HepG2 (cell line): ENCODE data around the gene SLC4A5. TPM values are rescaled to one million over a fixed set of nuclear protein-coding genes. Genes with fewer than 3 reads are reported as not detected.

Experiments
- CBX2 ChIP-seq, 2 experiments: fragments of 200-600 bp in 1 of 2; sonication (generic); formaldehyde crosslinking in 1 of 2; IDR thresholded peaks; 2 replicates each; pipeline versions ENCODE4 v1.7.0 to v1.8.1; 2018 to 2022; ENCODE audit warnings: low read depth in 2 of 2, low read length in 1 of 2, mild to moderate bottlenecking in 1 of 2, missing genetic modification reagents in 1 of 2
- CREB1 ChIP-seq, 2 experiments: fragments of 450-650 bp in 1 of 2; IDR thresholded peaks; 2 replicates each; pipeline ENCODE4 v1.6.1; 2016 to 2017; ENCODE audit warnings: control low read depth in 1 of 2, mild to moderate bottlenecking in 1 of 2, missing compliant biosample characterization in 1 of 2, missing genetic modification characterization in 1 of 2
- FOXC1 ChIP-seq: sonication (generic); formaldehyde crosslinking; IDR thresholded peaks from 2 replicates; pipeline ENCODE4 v1.8.0; 2022; ENCODE audit warnings: mild to moderate bottlenecking, missing genetic modification reagents, borderline replicate concordance
- HMGXB4 ChIP-seq, 2 experiments: sonication (generic) in 1 of 2; formaldehyde crosslinking in 1 of 2; IDR thresholded peaks; 2 replicates each; pipeline versions ENCODE4 v1.4.0 to v1.6.1; 2018 to 2020; ENCODE audit warnings: missing genetic modification reagents in 2 of 2, borderline replicate concordance in 1 of 2, low read depth in 1 of 2, mild to moderate bottlenecking in 1 of 2, missing biosample characterization in 1 of 2
- HNRNPLL ChIP-seq: fragments of 200-400 bp; formaldehyde crosslinking; IDR thresholded peaks from 2 replicates; pipeline ENCODE4 v1.6.1; 2017; ENCODE audit warnings: mild to moderate bottlenecking, low read depth, low read length; ENCODE audit not compliant: poor library complexity, severe bottlenecking
- KLF11 ChIP-seq: IDR thresholded peaks from 2 replicates; pipeline ENCODE4 v1.6.1; 2016; ENCODE audit warnings: missing compliant biosample characterization
- MAFK ChIP-seq, 2 experiments: IDR thresholded peaks in 1 of 2; conservative IDR thresholded peaks in 1 of 2; 2 replicates each; pipeline ENCODE4 v1.6.1; 2011; ENCODE audit warnings: improper control_type of control experiment in 2 of 2, low read length in 2 of 2
- MEIS1 ChIP-seq: sonication (generic); formaldehyde crosslinking; IDR thresholded peaks from 2 replicates; pipeline ENCODE4 v1.9.0; 2021; ENCODE audit warnings: mild to moderate bottlenecking, missing genetic modification reagents, moderate library complexity, borderline replicate concordance
- NFKB2 ChIP-seq: sonication (generic); formaldehyde crosslinking; IDR thresholded peaks from 2 replicates; pipeline ENCODE4 v1.4.0; 2020; ENCODE audit warnings: missing genetic modification reagents, borderline replicate concordance
- RBAK ChIP-seq: sonication (generic); formaldehyde crosslinking; IDR thresholded peaks from 2 replicates; pipeline ENCODE4 v1.5.1; 2020; ENCODE audit warnings: mild to moderate bottlenecking, missing genetic modification reagents
- SMAD1 ChIP-seq: sonication (generic); formaldehyde crosslinking; IDR thresholded peaks from 2 replicates; pipeline ENCODE4 v1.4.0; 2020; ENCODE audit warnings: missing genetic modification reagents, low read depth, mild to moderate bottlenecking, borderline replicate concordance
- ZNF143 ChIP-seq: sonication (generic); formaldehyde crosslinking; IDR thresholded peaks from 2 replicates; pipeline ENCODE4 v1.4.0; 2020; ENCODE audit warnings: missing genetic modification reagents
- ZNF724P ChIP-seq: sonication (generic); formaldehyde crosslinking; IDR thresholded peaks from 2 replicates; pipeline ENCODE4 v1.8.0; 2022; ENCODE audit warnings: missing genetic modification reagents, borderline replicate concordance
- ZUFSP ChIP-seq: sonication (generic); formaldehyde crosslinking; IDR thresholded peaks from 2 replicates; pipeline ENCODE4 v1.9.0; 2021; ENCODE audit warnings: missing genetic modification reagents, mild to moderate bottlenecking, borderline replicate concordance
- polyA plus RNA-seq, 8 experiments: library from polyadenylated mRNA; depleted of rRNA in 3 of 8; stranded (reverse) in 7 of 8; unstranded in 1 of 8; fragments of >200 nt; fragmentation: Illumina TruSeq in 4 of 8; extraction: Trizol in 4 of 8; gene quantifications; 2 replicates each; pipeline versions ENCODE4 v1.2.1 to v1.2.3, GENCODE V29; 2011 to 2016; ENCODE audit warnings: low read depth in 4 of 8, missing spikeins in 1 of 8, mixed read lengths in 1 of 8; ENCODE audit not compliant: insufficient read depth in 1 of 8
- total RNA-seq, 5 experiments: library from RNA; depleted of rRNA; stranded (reverse); fragments of >200 nt; fragmentation: Illumina TruSeq; extraction: Trizol; gene quantifications; 2 replicates each; pipeline ENCODE4 v1.2.3, GENCODE V29; 2016; ENCODE audit warnings: low read depth in 1 of 5
- TF ChIP-seq, protein P1 (sequence below): sonication (generic); formaldehyde crosslinking; IDR thresholded peaks from 2 replicates; pipeline ENCODE4 v1.8.1; 2022; ENCODE audit warnings: low read depth, mild to moderate bottlenecking, missing genetic modification reagents
- TF ChIP-seq, protein P2 (sequence below): sonication (generic); formaldehyde crosslinking; IDR thresholded peaks from 2 replicates; pipeline ENCODE4 v1.8.0; 2022; ENCODE audit warnings: missing genetic modification reagents, mild to moderate bottlenecking, borderline replicate concordance
- TF ChIP-seq, protein P3 (sequence below): sonication (generic); formaldehyde crosslinking; IDR thresholded peaks from 2 replicates; pipeline ENCODE4 v1.5.0; 2020; ENCODE audit warnings: missing genetic modification reagents, mild to moderate bottlenecking, borderline replicate concordance

SLC4A5 gene
- total and polyA plus RNA-seq, 2 of the 13 experiments (the other 11 are each of a cell fraction or from before 2014, with no cell fraction given) = 0.50 TPM; not detected in 1

DNA sequence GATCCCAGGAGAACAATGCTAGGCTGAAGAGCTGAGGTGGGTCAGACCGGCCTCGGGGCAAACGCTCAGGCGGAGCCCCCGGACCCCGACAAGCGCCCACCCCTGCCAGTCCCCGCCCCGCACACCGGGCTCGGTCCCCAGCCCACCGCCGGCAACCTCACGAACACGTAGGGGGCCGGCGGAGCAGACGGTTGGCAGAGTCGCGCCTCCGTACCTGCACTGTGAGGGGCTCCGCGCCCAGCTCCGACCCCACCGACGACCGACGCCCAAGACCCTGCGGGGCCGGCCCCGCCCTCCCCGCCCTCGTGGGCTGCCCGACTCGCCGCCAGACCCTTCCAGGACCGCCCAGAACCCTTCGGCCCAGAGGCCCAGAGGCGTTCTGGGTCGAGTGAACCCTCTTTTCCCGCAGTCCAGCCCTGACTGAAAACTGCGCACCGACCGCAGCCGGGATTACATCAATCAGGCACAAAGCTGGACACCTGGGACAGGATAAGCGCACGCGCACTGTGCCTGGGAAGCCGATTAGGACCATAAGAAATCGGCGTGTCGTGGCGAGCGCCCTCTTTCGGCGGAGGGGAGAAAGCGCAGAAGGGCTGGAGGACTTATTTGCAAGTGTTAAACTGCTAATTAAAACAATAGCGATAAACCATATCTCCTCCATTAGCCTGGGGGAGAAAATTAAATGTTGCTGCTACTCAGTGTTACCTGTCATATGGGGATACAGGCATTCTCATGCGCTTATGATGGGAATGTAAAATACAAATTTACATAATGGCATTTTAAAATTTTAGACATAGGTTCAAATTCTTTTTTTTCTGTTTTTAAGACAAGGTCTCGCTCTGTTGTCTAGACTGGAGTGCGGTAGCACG is 48.6 kb upstream of the SLC4A5 start (continued):
- TF ChIP-seq MAFK (conservative IDR thresholded peaks at IDR 0.05 in 1 of 2, IDR thresholded peaks at IDR 0.05 in 1 of 2; ENCODE audit: low read length in 2 of 2) = no peak
- TF ChIP-seq, protein P1, sequence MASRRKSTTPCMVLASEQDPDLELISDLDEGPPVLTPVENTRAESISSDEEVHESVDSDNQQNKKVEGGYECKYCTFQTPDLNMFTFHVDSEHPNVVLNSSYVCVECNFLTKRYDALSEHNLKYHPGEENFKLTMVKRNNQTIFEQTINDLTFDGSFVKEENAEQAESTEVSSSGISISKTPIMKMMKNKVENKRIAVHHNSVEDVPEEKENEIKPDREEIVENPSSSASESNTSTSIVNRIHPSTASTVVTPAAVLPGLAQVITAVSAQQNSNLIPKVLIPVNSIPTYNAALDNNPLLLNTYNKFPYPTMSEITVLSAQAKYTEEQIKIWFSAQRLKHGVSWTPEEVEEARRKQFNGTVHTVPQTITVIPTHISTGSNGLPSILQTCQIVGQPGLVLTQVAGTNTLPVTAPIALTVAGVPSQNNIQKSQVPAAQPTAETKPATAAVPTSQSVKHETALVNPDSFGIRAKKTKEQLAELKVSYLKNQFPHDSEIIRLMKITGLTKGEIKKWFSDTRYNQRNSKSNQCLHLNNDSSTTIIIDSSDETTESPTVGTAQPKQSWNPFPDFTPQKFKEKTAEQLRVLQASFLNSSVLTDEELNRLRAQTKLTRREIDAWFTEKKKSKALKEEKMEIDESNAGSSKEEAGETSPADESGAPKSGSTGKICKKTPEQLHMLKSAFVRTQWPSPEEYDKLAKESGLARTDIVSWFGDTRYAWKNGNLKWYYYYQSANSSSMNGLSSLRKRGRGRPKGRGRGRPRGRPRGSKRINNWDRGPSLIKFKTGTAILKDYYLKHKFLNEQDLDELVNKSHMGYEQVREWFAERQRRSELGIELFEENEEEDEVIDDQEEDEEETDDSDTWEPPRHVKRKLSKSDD = 0 out of 2 replicates have a peak, but pooled peaks have one; percentile 50
- peak; percentile 63; the same call in 1 of the 2 replicates for TF ChIP-seq NFKB2
- TF ChIP-seq, protein P2, sequence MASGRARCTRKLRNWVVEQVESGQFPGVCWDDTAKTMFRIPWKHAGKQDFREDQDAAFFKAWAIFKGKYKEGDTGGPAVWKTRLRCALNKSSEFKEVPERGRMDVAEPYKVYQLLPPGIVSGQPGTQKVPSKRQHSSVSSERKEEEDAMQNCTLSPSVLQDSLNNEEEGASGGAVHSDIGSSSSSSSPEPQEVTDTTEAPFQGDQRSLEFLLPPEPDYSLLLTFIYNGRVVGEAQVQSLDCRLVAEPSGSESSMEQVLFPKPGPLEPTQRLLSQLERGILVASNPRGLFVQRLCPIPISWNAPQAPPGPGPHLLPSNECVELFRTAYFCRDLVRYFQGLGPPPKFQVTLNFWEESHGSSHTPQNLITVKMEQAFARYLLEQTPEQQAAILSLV = no peak; the same call in 1 of the 2 replicates
- TF ChIP-seq CBX2 (IDR thresholded peaks at IDR 0.05; ENCODE audit: low read depth, low read length) = no peak
- TF ChIP-seq CBX2 (CRISPR knock-in tag; IDR thresholded peaks at IDR 0.05; ENCODE audit: low read depth) = no peak
- TF ChIP-seq, protein P3, sequence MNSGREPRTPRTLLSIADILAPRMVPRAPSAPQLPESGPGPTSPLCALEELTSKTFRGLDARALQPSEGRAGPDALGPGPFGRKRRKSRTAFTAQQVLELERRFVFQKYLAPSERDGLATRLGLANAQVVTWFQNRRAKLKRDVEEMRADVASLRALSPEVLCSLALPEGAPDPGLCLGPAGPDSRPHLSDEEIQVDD (CRISPR knock-in tag) = peak; percentile 65; the same call in 1 of the 2 replicates
- TF ChIP-seq CREB1 (IDR thresholded peaks at IDR 0.05) = no peak
- peak; percentile 67 for TF ChIP-seq CREB1 (CRISPR knock-in tag; IDR thresholded peaks at IDR 0.05)
- TF ChIP-seq MEIS1 (CRISPR knock-in tag) = no peak
- TF ChIP-seq ZNF724P (CRISPR knock-in tag) = no peak; the same call in 1 of the 2 replicates
- peak; percentile 53; the same call in 1 of the 2 replicates for TF ChIP-seq RBAK (CRISPR knock-in tag)
- TF ChIP-seq HMGXB4 (CRISPR knock-in tag; IDR thresholded peaks at IDR 0.05; ENCODE audit: borderline replicate concordance in 1 of 2, low read depth in 1 of 2) = peak; percentile 95 to 96
- TF ChIP-seq KLF11 (CRISPR knock-in tag) = peak; percentile 57; the same call in 1 of the 2 replicates
- 0 out of 2 replicates have a peak, but pooled peaks have one; percentile 48 for TF ChIP-seq ZNF143 (CRISPR knock-in tag)
- TF ChIP-seq ZUFSP (CRISPR knock-in tag) = no peak
- TF ChIP-seq SMAD1 (CRISPR knock-in tag) = no peak
- TF ChIP-seq FOXC1 (CRISPR knock-in tag) = peak; percentile 26; the same call in 1 of the 2 replicates
- peak; percentile 72 for TF ChIP-seq HNRNPLL
